Measurements from ENCODE around the gene UBAP2.

GRCh38 chr9:33950371-33950770, 98.3 kb downstream of the UBAP2 start:
- no peak for TF ChIP-seq CTCF (IDR thresholded peaks at IDR 0.05; ENCODE audit: low read length)
- TF ChIP-seq EZH2 (IDR thresholded peaks at IDR 0.05; ENCODE audit: borderline replicate concordance, low read length): no peak

Measured in OCI-LY1 (cell line).